Astrocyte (in vitro differentiated cells and primary cell): ENCODE data around the gene TRAK1. TPM values are rescaled to one million over a fixed set of nuclear protein-coding genes. Genes with fewer than 3 reads are reported as not detected.

ENCODE experiments used
- DNase-seq: peaks from one replicate; pipeline ENCODE4 v3.0.0-alpha.2; 2010; ENCODE audit warnings: low read depth
- FAIRE-seq: peaks from 2 replicates; lab custom pipeline; 2011; peaks lifted over from hg19 to GRCh38; lab: Jason Lieb, UNC
- H2AFZ ChIP-seq: 2 replicates; pipeline ENCODE4 v1.6.0; 2012; ENCODE audit warnings: low read depth, low read length, inconsistent platforms
- H3K27ac ChIP-seq: 2 replicates; pipeline ENCODE4 v1.5.1; 2011; ENCODE audit warnings: low read depth, low read length, inconsistent platforms
- H3K27me3 ChIP-seq: 2 replicates; pipeline ENCODE4 v1.6.0; 2011; ENCODE audit warnings: low read length, inconsistent platforms; ENCODE audit not compliant: insufficient read depth
- H3K36me3 ChIP-seq: 2 replicates; pipeline ENCODE4 v1.5.1; 2011; ENCODE audit warnings: low read length, inconsistent platforms; ENCODE audit not compliant: insufficient read depth
- H3K4me1 ChIP-seq: 2 replicates; pipeline ENCODE4 v1.5.1; 2011; ENCODE audit warnings: low read length, inconsistent platforms; ENCODE audit not compliant: insufficient read depth
- H3K4me2 ChIP-seq: 2 replicates; pipeline ENCODE4 v1.6.0; 2012; ENCODE audit warnings: low read length, inconsistent platforms
- H3K4me3 ChIP-seq: 2 replicates; pipeline ENCODE4 v1.5.1; 2011; ENCODE audit warnings: low read depth, mild to moderate bottlenecking, low read length, inconsistent platforms; ENCODE audit not compliant: insufficient read depth
- H3K79me2 ChIP-seq: 2 replicates; pipeline ENCODE4 v1.6.0; 2012; ENCODE audit warnings: mild to moderate bottlenecking, low read length, inconsistent platforms; ENCODE audit not compliant: insufficient read depth
- H3K9ac ChIP-seq: 2 replicates; pipeline ENCODE4 v1.6.0; 2012; ENCODE audit warnings: mild to moderate bottlenecking, low read length, inconsistent platforms
- H3K9me3 ChIP-seq: 2 replicates; pipeline ENCODE4 v1.5.1; 2012; ENCODE audit warnings: low read depth, mild to moderate bottlenecking, low read length, inconsistent platforms; ENCODE audit not compliant: insufficient read depth
- H4K20me1 ChIP-seq: 2 replicates; pipeline ENCODE4 v1.6.0; 2012; ENCODE audit warnings: low read length, inconsistent platforms; ENCODE audit not compliant: insufficient read depth
- H3K27ac Mint-ChIP-seq: one replicate; pipeline ENCODE4 v1.8.0; 2021; ENCODE audit warnings: mild to moderate bottlenecking, mixed read lengths; ENCODE audit not compliant: unreplicated experiment
- H3K27me3 Mint-ChIP-seq: one replicate; pipeline ENCODE4 v1.8.0; 2021; ENCODE audit warnings: low read depth, mixed read lengths; ENCODE audit not compliant: unreplicated experiment
- H3K36me3 Mint-ChIP-seq: one replicate; pipeline ENCODE4 v1.8.0; 2021; ENCODE audit warnings: low read depth, mixed read lengths; ENCODE audit not compliant: unreplicated experiment
- H3K4me1 Mint-ChIP-seq: one replicate; pipeline ENCODE4 v1.8.0; 2021; ENCODE audit warnings: low read depth, mixed read lengths; ENCODE audit not compliant: unreplicated experiment
- H3K4me3 Mint-ChIP-seq: one replicate; pipeline ENCODE4 v1.8.0; 2021; ENCODE audit warnings: mild to moderate bottlenecking, moderate library complexity, mixed read lengths; ENCODE audit not compliant: unreplicated experiment
- H3K9me3 Mint-ChIP-seq: one replicate; pipeline ENCODE4 v1.8.0; 2021; ENCODE audit warnings: mild to moderate bottlenecking, mixed read lengths; ENCODE audit not compliant: unreplicated experiment
- CTCF ChIP-seq: IDR thresholded peaks from 2 replicates; pipeline ENCODE4 v1.5.1; 2011; ENCODE audit warnings: low read depth, mild to moderate bottlenecking, inconsistent platforms, low read length, moderate library complexity; ENCODE audit not compliant: insufficient read depth
- EZH2 ChIP-seq: IDR thresholded peaks from 2 replicates; pipeline ENCODE4 v1.6.1; 2012; ENCODE audit warnings: mild to moderate bottlenecking, low read length, inconsistent platforms; ENCODE audit not compliant: insufficient read depth
- total RNA-seq: library from RNA; stranded (reverse); gene quantifications from 2 replicates; pipeline ENCODE4 v1.2.1, GENCODE V29; 2021

TRAK1 gene
- total RNA-seq, 1 donor from 2014 or later = 56.2 TPM

- peaks cover 3% of the 10 kb centered on the region for H3K4me1 Mint-ChIP-seq
- no peak for FAIRE-seq
- H3K9me3 Mint-ChIP-seq = peaks cover 16% of the 10 kb centered on the region
Measured at GRCh38 chr3:42267878-42268277, 176.7 kb downstream of the TRAK1 start.

GRCh38 chr3:42269647-42270046 lies 178.5 kb downstream of the TRAK1 start:
- Histone ChIP-seq H3K4me2 (no peak overlapping the region), H3K9me3 (no peaks in the 10 kb centered on the region), H3K27ac (no peak overlapping the region), H2AFZ (no peak overlapping the region), H3K9ac (no peak overlapping the region), H4K20me1 (no peaks in the 10 kb centered on the region), H3K4me3 (no peak overlapping the region), H3K4me1 (peaks cover 3% of the 10 kb centered on the region), H3K27me3 (peaks cover 34% of the 10 kb centered on the region), H3K36me3 (no peaks in the 10 kb centered on the region), H3K79me2 (no peaks in the 10 kb centered on the region)
- H3K36me3 Mint-ChIP-seq = no peaks in the 10 kb centered on the region
- no peak for DNase-seq
- H3K4me1 Mint-ChIP-seq = no peaks in the 10 kb centered on the region
- peaks cover 47% of the 10 kb centered on the region for H3K27me3 Mint-ChIP-seq
- no peak overlapping the region for H3K27ac Mint-ChIP-seq
- H3K4me3 Mint-ChIP-seq = no peak overlapping the region
- peaks cover 16% of the 10 kb centered on the region for H3K9me3 Mint-ChIP-seq
- FAIRE-seq = no peak
- TF ChIP-seq EZH2 (no peak), CTCF (no peak)

More at GRCh38 chr3:42267878-42268277, 176.7 kb downstream of the TRAK1 start:
- peaks cover 11% of the 10 kb centered on the region for H3K4me1 ChIP-seq
- H3K9ac ChIP-seq = no peak overlapping the region
- H3K4me2 ChIP-seq = no peak overlapping the region
- H3K4me3 Mint-ChIP-seq = no peak overlapping the region
- no peak overlapping the region for H3K4me3 ChIP-seq
- H2AFZ ChIP-seq = no peak overlapping the region
- no peak for DNase-seq
- no peaks in the 10 kb centered on the region for H4K20me1 ChIP-seq
- no peak for TF ChIP-seq EZH2
- no peak for TF ChIP-seq CTCF
- H3K36me3 ChIP-seq = no peaks in the 10 kb centered on the region
- peaks cover 43% of the 10 kb centered on the region for H3K27me3 ChIP-seq
- no peaks in the 10 kb centered on the region for H3K9me3 ChIP-seq
- no peak overlapping the region for H3K27ac ChIP-seq
- no peaks in the 10 kb centered on the region for H3K79me2 ChIP-seq
- H3K36me3 Mint-ChIP-seq = no peaks in the 10 kb centered on the region
- H3K27ac Mint-ChIP-seq = no peak overlapping the region
- H3K27me3 Mint-ChIP-seq = peaks cover 59% of the 10 kb centered on the region

GRCh38 chr3:42270561-42270960 lies 179.4 kb downstream of the TRAK1 start:
- Mint-ChIP-seq H3K27me3 (peaks cover 42% of the 10 kb centered on the region), H3K9me3 (peaks cover 16% of the 10 kb centered on the region), H3K4me1 (no peaks in the 10 kb centered on the region), H3K4me3 (no peak overlapping the region), H3K36me3 (no peaks in the 10 kb centered on the region), H3K27ac (no peak overlapping the region)
- TF ChIP-seq EZH2 = no peak
- TF ChIP-seq CTCF = no peak
- no peaks in the 10 kb centered on the region for H3K36me3 ChIP-seq
- H3K9ac ChIP-seq = no peak overlapping the region
- FAIRE-seq (no peak), DNase-seq (no peak)
- H3K27me3 ChIP-seq = peaks cover 26% of the 10 kb centered on the region
- no peaks in the 10 kb centered on the region for H4K20me1 ChIP-seq
- H2AFZ ChIP-seq = no peak overlapping the region
- no peak overlapping the region for H3K27ac ChIP-seq
- no peak overlapping the region for H3K4me3 ChIP-seq
- no peaks in the 10 kb centered on the region for H3K4me1 ChIP-seq
- no peaks in the 10 kb centered on the region for H3K79me2 ChIP-seq
- no peak overlapping the region for H3K4me2 ChIP-seq
- no peaks in the 10 kb centered on the region for H3K9me3 ChIP-seq
